GM18508 (cell line): ENCODE results near the gene MTR.
A peak's percentile ranks its signal among the peaks of the same experiment; 100 is the strongest.

ENCODE experiments used
- ATAC-seq: cut with Tn5 transposase; IDR thresholded peaks from one replicate; pipeline ENCODE4 v1.9.1; 2021; ENCODE audit warnings: moderate number of reproducible peaks; ENCODE audit not compliant: insufficient read depth, unreplicated experiment

Gene MTR

DNA sequence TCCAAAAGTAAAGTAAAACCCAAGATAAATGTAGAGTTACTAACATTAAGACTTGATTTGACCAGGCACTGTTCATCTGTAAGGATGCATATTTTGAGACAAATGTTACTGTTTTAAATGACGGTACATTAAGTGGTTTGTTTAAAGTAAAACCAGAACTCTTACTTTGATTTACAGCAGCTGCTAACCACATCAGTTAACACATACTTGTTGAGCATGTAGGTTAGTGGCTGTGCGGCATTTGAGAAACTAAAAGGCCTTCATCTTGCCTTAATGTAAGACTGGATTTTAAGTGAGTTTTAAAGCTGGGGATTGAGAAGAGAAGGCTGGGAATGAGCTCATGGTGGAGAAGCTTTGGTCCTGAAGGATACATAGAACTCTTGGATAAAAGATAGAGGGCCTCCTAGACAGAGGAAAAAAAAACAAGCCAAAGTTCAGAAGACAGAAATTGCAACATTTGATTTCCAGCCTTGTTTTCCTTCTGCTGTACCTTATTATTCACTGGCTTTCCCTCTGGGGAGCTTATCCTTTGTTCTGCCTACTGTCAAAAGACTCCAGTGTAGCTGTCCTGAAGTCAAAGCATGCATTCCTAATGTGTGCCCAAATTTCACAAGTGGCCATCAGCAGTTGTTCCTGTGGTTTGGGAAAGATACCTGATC is 66.6 kb downstream of the MTR start:
- ATAC-seq: no peak

DNA sequence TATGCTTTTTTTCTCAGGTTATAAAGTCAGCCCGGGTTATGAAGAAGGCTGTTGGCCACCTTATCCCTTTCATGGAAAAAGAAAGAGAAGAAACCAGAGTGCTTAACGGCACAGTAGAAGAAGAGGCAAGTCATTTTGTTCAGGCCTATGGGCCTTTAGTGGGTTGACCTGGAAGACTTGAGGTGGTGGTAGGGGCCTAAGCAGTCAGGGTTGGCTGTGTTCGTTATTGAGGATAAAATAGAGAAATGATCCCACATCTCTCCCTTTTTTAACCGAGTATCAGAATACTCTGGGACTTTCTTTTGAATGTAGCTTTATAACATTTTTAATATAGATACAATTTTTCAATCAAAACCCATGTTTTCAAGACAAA is 67.1 kb downstream of the MTR start:
- no peak for ATAC-seq

GRCh38 chr1:236862615-236863211 is 67.6 kb downstream of the MTR start:
- no peak for ATAC-seq

DNA sequence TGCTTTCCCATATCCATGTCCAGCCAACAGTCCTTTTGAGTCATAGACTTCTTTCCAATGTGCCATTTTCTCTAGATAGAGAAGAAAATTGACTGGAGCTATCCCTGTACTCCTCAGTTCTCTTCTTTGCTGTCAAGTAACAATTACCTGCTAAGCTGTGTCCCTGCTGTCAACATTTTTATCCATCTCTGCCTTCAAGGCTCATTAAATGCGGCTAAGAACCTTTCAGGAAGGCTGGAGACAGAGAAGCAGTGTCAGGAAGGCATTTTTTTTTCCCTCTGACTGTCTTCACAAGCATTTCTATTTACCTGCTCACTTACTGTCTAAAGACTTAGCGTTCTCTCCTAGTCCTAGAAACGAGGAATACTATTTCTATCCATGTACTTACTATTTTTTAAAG is 69.1 kb downstream of the MTR start:
- ATAC-seq: no peak

DNA sequence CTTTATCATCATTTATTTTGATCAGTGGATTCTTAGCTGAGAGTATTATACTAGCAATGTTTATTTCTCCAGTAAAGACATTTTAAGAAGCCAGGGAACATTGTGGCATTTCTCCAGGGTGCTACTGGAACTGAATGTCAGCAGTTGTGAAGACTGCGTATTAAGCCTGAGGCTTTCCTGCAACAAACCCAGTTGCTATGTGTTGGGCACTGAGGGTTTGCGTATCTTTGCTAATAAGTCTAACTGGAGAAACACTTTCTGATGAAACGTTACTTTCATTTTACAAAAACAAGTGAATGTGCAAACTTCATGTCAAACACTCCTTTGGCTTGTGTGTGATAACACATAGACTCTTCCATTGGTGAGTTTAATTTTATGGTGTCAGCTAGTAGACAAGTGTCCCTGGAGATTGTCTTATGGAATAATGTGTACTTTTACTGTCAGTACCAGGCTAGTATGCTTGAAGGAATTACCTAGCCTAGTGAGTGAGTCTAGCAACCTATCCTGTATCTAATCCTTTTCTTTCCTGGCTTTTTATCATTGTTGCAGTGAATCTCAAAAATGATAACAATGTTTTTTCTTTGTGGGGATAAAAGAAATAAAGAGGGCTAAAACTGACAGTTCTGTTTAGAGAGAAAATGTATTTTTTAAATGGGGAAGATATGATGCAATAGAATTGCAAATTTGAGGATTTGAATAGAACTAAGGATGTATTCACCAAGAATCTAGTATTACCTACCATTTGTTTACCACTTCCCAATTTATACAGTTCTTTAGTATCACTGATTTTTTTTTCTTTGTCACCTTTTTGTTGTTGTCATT is 70.1 kb downstream of the MTR start:
- no peak for ATAC-seq

GRCh38 chr1:236865818-236866155 is 70.7 kb downstream of the MTR start:
- ATAC-seq: no peak

DNA sequence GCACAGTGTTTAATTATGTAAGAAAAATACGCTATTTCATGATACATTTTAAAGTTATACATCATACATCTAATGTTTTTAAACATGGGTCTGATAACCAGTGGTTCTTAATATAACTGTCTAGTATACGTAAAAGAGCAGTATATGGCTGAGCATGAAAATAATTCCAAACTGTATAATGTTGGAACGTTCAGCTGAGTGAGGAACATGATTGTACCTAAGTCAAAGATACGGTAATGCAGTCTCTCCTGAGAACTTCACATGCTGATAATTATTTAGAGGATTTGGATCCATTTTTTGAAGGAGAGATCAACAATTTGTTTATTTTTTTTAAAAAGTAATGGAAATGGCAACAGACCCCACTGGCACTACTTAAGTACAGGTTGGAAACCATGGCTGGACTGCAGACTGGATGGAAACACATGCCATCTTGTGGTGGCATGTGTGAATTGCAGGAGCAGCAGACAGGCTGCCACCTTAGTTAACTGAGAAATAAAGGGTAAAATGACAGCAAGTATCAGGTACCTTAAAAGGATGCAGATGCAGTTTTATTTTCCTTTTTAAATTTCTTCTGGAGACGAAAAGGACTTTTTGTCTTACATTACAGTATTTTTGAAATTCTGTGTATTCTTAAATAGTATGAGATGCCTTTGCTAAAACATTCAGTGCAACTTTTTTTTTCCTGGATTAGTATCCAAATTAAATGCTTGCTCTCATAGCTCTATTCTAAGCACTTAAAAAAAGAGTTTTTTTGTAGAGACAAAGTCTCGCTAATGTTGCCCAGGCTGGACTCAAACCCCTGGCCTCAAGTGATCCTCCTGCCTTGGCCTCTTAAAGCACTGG is 73.8 kb downstream of the MTR start:
- ATAC-seq: peak; percentile 76

DNA sequence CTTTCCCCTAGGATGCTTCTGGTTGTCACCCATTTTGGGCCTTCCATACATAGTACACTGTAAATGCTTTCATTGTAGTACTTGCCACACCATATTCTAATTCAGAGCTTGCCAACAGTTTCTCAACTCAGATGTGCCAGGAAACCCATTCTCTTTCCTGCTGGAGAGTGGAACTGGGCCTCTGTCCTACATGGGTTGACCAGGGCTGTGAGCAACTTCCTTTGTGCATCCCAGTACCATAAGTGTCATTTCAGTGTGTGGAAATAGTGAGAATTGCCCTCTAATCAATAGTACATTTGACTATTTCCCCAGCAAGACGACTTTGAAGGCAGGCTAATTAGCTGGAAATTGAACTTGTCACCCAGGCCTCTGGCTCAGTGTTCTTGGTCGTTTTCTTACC is 74.8 kb downstream of the MTR start:
- no peak for ATAC-seq

DNA sequence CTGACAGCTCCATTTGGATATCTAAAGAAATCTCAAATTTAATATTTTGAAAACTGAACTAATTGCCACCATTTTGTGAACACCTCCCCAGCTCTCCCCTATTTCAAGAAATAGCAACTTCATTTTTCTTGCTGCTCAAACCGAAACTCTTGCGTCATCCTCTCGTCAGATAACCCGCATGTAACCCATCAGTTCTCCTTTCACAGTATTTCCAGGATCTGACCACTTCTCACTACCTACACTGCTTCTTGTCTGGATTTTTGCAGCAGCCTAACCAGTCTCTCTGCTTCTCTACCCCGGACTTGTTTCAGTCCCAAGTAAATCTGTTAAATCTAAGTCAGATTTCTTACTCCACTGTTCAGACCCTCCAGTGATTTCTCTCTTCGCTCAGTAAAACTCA is 75.6 kb downstream of the MTR start:
- ATAC-seq: no peak

GRCh38 chr1:236872075-236872666 is 77.1 kb downstream of the MTR start:
- ATAC-seq: no peak

DNA sequence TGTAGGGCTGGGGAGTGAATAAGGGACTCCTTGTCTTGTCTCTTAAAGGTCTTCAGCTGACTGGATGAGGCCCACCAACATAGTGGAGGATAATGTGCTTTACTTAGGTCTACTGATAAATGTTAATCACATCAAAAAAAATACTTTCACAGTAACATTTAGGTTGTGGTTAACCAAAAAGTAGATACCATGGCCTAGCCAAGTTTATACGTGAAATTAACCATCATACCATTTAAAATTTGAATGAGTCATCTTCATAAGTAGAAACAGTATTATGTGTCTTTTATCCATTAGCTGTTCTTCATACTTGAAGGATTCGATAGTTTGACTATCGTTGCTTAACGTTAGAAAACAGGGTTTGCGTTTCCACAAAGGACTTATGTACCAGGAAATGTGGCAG is 80.9 kb downstream of the MTR start:
- no peak for ATAC-seq

- no peak for ATAC-seq
Observed at GRCh38 chr1:236877661-236878060, 82.6 kb downstream of the MTR start.

GRCh38 chr1:236880209-236880608 is 85.1 kb downstream of the MTR start:
- no peak for ATAC-seq

DNA sequence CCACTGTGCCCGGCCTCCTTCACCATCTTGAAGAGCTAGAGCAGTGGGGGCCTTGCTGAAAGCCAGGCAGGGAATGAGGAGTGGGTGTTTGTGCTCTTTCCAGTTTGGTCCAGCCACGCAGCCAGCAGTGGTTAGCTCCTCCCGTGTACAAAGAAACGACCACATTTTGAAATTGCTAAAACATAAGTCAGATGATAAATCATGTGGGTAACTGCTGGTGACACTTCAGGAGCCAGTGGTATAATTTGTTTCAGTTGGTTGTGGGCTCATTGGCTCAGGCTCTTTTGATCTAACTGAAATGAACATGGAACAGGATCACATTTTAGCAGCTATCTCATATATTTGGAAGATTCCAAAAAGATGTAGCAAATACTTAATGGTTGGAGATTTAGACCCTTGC is 87.6 kb downstream of the MTR start:
- ATAC-seq: no peak

GRCh38 chr1:236886199-236886598 is 91.1 kb downstream of the MTR start:
- ATAC-seq: no peak

DNA sequence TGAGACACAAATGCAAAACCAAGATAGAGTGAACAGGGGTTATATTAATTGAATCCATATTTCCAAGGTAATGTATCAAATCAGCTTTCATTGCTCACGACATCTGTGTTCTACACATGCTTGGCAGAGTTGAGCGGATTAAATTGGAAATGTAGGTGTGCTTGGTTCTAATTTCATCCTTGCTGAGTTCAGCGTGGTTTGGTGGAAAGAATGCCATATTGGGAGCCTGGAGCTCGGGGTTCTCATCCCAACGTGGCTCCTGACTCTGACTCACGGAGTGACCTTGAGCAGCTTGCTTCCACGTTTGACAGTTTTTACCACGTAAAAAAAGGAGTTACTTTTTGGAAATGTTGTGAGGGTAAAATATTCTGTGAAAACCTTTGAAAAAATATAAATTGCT is 92.0 kb downstream of the MTR start:
- no peak for ATAC-seq

GRCh38 chr1:236888126-236888525 is 93.0 kb downstream of the MTR start:
- ATAC-seq: no peak

GRCh38 chr1:236888903-236889302 is 93.8 kb downstream of the MTR start:
- no peak for ATAC-seq

DNA sequence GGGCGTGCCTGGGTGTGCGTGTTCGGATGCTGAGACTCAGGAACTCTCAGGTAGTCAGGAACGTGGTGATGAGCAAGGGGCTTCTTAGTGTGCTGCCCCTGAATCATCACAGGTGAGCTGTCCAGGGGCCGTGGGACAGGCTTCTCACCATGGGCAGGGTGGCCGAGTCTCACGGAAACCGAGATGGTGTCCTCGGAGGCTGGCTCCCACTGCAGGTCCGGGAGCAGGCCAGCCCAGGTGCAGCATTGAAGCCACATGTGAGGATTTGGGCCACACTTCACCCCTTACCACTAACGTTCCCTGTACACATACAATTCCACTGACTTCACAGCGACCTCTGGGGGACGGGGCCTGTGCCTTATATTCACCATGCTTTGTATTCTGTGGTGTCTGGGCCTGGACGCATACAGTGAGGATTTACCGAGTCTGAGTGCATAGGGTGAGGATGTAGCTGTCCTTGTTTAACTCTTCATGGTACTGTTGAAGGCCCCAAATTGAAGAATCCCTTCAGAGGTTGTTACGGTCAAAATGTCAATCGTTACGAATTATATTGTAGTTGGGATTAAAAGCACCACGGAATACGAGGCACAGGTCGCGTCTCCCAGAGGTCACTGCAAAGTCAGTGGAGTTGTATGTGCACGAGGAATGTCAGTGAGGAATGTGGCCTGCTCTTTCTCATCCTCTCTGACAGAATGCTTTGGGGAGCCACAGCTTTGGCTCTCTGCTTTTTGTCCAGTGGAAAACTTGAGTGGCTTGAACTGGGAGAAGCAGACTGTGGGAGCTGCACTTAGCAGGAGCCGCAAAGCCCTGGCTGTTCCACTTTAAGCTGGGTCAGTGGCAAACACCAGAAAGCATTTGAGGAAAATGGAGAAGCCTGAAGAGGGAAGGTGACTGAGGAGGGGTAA is 95.3 kb downstream of the MTR start:
- no peak for ATAC-seq
